ENCODE measurements around the gene ROR2. TPM values are rescaled to one million over a fixed set of nuclear protein-coding genes. Genes with fewer than 3 reads are reported as not detected.

ROR2 gene
- total RNA-seq, 1 donor from 2014 or later = 0.74 TPM

GRCh38 chr9:91920630-91921350 is 29.2 kb downstream of the ROR2 start:
- TF ChIP-seq, protein P1, sequence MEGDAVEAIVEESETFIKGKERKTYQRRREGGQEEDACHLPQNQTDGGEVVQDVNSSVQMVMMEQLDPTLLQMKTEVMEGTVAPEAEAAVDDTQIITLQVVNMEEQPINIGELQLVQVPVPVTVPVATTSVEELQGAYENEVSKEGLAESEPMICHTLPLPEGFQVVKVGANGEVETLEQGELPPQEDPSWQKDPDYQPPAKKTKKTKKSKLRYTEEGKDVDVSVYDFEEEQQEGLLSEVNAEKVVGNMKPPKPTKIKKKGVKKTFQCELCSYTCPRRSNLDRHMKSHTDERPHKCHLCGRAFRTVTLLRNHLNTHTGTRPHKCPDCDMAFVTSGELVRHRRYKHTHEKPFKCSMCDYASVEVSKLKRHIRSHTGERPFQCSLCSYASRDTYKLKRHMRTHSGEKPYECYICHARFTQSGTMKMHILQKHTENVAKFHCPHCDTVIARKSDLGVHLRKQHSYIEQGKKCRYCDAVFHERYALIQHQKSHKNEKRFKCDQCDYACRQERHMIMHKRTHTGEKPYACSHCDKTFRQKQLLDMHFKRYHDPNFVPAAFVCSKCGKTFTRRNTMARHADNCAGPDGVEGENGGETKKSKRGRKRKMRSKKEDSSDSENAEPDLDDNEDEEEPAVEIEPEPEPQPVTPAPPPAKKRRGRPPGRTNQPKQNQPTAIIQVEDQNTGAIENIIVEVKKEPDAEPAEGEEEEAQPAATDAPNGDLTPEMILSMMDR (IDR thresholded peaks at IDR 0.05; ENCODE audit: borderline replicate concordance) = no peak
- Histone ChIP-seq H3K27ac (replicated peaks) (no peak overlapping the region), H3K4me1 (no peaks in the 10 kb centered on the region), H3K9me3 (replicated peaks) (no peaks in the 10 kb centered on the region), H3K4me3 (no peak overlapping the region), H3K36me3 (no peaks in the 10 kb centered on the region), H3K27me3 (ENCODE audit: low read depth) (peaks cover 54% of the 10 kb centered on the region)
- DNase-seq = no peak
- intact Hi-C loops (cut with micrococcal nuclease) = no loop called here

DNA sequence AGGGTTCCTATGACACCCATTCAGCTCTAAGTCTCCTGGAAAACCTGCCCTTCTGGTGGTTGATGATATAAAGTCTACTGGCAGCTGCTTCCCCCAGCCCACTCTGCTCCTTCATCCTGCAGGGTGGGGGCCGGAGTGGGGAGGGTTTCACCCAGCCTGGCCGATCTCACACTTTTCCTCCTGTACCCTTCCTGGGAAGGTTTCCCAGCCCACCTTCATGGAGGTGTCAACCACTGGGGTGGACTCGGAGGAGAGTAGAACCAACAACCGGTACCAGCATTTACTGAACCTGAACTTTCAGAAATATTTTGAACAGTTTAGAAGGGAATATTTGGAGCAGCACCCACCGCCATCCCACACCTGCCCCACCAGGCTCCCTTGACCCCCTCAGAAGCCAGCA is 30.4 kb downstream of the ROR2 start:
- Histone ChIP-seq H3K36me3 (no peaks in the 10 kb centered on the region), H3K4me3 (no peak overlapping the region), H3K27me3 (ENCODE audit: low read depth) (peaks cover 60% of the 10 kb centered on the region), H3K27ac (replicated peaks) (no peak overlapping the region), H3K4me1 (no peaks in the 10 kb centered on the region), H3K9me3 (replicated peaks) (no peaks in the 10 kb centered on the region)
- intact Hi-C loops (cut with micrococcal nuclease) = no loop called here
- no peak for DNase-seq
- TF ChIP-seq, protein P1 (IDR thresholded peaks at IDR 0.05; ENCODE audit: borderline replicate concordance) = no peak

DNA sequence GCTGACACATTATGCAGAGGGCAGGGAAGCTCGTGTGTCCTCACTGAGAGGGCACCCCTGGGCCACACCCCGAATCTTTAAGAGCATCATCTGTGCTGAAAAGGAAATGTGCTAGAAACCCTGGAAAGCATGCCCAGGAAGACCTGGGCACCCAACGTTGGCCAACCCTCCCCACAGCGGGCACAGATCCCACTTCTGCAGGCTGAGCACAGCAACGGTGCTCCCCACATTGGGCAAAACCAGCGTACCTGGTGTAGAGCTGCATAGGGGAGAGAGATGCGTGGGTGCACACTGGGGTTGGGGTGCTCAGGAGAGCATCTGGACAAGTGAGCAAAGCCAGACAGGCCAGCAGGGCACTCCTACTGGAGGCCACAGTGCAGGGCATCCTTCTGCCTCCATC is 32.6 kb downstream of the ROR2 start:
- TF ChIP-seq, protein P1 (IDR thresholded peaks at IDR 0.05; ENCODE audit: borderline replicate concordance) = no peak
- Histone ChIP-seq H3K36me3 (no peaks in the 10 kb centered on the region), H3K9me3 (replicated peaks) (no peaks in the 10 kb centered on the region), H3K4me3 (no peak overlapping the region), H3K4me1 (no peaks in the 10 kb centered on the region), H3K27ac (replicated peaks) (no peak overlapping the region), H3K27me3 (ENCODE audit: low read depth) (peaks cover 56% of the 10 kb centered on the region)
- intact Hi-C loops (cut with micrococcal nuclease) = no loop called here
- no peak for DNase-seq

DNA sequence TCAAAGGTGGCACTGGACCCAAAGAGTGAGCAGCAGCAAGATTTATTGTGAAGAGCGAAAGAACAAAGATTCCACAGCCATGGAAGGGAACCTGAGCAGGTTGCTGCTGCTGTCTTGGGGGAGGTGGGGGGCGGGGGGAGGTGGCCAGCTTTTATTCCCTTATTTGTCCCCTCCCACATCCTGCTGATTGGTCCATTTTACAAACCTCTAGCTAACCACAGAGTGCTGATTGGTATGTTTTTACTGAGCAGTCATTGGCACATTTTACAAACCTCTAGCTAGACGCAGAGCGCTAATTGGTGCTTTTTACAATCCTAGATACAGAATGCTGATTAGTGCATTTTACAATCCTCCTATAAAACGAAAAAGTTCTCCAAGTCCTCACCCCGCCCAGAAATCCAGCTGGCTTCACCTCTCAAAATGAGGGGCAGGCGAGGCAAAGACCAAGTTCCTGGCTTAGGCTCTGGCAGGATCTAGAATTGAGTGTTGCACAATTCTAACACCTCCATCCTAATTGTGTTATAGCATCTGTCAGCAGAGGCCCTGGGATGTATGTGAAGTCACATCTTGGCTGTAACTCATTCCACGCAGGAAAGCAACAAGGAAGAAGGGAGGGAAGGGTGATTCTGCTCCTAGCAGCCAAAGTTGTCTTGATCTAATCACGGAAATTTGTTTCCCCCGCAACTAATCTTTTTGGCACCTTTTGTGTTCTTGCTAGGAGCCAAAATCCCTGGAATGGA is 34.3 kb downstream of the ROR2 start:
- Histone ChIP-seq H3K27me3 (ENCODE audit: low read depth) (peaks cover 47% of the 10 kb centered on the region), H3K9me3 (replicated peaks) (no peaks in the 10 kb centered on the region), H3K27ac (replicated peaks) (no peak overlapping the region), H3K4me1 (no peaks in the 10 kb centered on the region), H3K4me3 (no peak overlapping the region), H3K36me3 (no peaks in the 10 kb centered on the region)
- TF ChIP-seq, protein P1 (IDR thresholded peaks at IDR 0.05; ENCODE audit: borderline replicate concordance) = no peak
- intact Hi-C loops (cut with micrococcal nuclease) = no loop called here
- no peak for DNase-seq

DNA sequence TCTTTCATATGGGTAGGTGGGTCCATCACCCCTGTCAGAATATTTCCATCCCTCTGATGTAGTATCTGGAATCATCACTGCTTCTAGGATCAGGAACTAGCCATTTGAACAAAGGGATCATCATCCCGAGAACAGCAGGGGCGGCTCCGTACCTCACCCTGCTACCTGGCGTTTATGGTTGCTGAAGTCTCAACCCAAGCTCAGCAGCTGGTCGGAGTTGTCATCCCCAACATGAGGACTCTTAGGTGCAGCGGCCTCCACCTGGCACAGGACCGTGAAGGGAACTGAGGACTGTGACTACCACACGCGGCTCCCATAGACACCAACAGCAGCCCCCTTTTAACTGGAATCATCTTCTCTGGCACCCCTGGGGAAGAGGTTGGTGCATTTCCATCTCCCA is 35.1 kb downstream of the ROR2 start:
- DNase-seq = no peak
- H3K27me3 ChIP-seq (ENCODE audit: low read depth) = peaks cover 41% of the 10 kb centered on the region
- H3K9me3 ChIP-seq (replicated peaks) = no peaks in the 10 kb centered on the region
- H3K4me1 ChIP-seq = no peaks in the 10 kb centered on the region
- no peaks in the 10 kb centered on the region for H3K36me3 ChIP-seq
- no peak overlapping the region for H3K4me3 ChIP-seq
- no peak overlapping the region for H3K27ac ChIP-seq (replicated peaks)
- intact Hi-C loops (cut with micrococcal nuclease) = no loop called here
- TF ChIP-seq, protein P1 (IDR thresholded peaks at IDR 0.05; ENCODE audit: borderline replicate concordance) = no peak

All from left ventricle myocardium inferior (tissue), 1 donor.